NCI-H2227 treated with DMSO at 0.1 percent for 48 hours (cell line): Measurements from ENCODE around the gene NEB.
"Not testable (repeated sequence)": the region's sequence is repeated elsewhere in the genome, so short reads cannot be mapped to it uniquely, and the experiment has no call there.

Experiments used
- DNase-seq: peaks from one replicate; lab custom pipeline; 2025; lab: John Stamatoyannopoulos, UW

NEB gene

DNA sequence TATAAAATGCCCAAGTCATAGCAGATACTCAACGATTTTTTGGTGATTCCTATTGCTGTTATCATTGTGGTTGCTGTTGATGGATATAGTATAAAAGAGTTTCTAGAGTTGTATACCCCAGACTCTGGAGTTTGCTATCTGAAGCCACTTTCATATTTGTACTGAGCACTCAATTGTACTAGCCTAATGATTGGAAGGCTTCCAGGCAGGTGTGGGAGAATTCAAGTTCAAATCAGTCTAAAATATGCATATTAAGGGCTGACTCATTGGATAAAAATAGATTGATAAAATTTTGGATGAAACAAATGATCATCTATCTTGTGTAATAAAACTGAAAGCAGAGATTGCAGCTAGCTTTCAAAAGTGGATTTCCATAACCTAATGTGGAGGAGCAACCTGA lies 122.9 kb downstream of the NEB start:
- no peak for DNase-seq

DNA sequence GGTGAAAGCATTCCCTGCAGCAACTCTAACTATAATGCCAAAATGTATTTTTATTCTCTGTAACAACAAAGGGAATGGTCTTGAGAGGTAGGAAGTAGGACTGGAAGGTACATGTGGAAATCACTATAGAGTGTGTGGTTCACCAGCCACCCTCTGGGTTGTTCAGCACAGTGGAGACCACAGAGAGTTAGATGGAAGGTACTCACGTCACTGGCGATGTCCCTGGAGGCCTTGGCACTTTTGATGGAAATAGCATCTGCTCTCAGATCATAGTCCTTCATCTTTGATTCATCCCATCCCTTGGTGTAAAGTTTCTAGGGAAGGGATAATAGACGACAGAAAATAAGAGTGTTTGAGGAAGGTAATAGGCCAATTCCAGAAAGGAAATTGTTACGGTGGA lies 124.0 kb downstream of the NEB start:
- DNase-seq = no peak

DNA sequence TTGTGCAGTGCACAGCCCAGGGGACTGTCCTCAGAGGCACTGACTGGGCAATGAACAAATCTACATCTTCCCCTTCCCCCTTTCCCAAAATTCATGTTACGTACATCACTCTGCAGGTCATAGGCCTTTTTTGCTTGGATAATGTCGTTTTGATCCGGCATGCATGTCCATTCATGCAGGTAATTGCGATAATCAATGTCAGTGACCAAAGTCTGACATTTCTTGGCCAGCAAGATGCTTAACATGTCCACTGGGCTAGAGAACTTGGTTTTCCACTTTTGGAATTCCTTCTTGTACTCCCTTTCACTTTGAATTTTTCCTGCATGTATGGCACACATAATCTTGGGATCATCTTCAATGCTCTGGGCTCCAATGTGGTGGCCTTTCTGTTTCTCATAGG lies 124.6 kb downstream of the NEB start:
- no peak for DNase-seq

DNA sequence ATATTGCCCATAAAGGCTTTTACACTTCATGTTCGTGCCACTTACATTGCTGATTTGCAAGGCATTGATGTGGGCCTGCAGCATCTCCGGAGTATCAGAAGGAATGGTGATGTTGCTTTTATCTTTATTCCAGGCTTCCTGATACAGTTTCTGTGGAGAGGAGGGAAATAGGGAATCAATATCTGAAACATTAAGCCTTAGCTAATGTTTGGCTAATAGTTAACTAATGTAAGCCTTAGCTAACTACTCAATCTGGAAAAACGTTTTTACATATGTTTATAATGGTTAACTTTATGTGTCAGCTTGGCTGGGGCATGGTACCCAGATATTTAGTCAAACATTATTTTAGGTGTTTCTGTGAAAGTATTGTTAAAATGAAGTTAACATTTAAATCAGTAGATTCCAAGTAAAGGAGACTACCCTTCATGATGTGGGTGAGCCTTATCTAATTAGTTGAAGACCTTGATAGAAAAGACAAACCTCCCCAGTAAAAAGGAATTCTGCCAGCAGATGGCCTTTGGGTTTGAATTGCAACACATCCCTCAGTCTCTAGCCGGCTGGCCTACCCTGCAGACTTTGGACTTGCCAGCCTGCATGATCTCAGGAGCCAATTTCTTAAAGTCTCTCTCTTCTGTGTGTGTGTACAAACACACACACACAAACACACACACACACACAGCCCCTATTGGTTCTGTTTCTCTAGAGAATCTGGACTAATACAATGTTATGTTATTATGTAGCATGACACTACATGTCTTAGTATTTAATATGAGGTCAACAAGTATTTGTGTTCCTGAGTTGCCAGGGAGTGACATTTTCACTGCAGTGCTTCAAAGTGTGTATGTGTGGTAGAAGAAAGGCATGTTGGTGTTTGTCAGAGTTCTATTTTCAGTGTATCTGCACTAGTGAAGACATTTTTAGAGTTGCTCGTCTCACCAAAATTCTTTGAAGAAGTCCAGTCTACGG lies 126.5 kb downstream of the NEB start:
- not testable (repeated sequence) for DNase-seq

DNA sequence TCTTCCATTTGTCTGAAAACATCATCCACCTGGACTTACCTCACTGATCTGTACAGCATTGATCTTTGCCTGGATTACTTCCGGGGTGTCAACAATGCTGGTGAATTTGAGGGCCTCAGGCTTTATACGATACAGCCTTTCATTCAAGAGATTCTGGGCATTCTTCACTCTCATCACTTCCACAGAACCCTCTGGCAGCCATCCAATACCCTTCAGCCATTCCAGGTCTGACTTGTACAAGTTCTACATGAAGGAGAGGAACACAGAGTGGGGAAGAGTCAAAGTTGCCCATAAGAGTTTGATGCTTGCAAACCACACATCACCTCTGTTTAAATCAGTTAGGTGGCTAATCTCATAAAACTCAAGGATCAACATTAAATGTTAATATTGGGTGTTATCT lies 130.7 kb downstream of the NEB start:
- not testable (repeated sequence) for DNase-seq

DNA sequence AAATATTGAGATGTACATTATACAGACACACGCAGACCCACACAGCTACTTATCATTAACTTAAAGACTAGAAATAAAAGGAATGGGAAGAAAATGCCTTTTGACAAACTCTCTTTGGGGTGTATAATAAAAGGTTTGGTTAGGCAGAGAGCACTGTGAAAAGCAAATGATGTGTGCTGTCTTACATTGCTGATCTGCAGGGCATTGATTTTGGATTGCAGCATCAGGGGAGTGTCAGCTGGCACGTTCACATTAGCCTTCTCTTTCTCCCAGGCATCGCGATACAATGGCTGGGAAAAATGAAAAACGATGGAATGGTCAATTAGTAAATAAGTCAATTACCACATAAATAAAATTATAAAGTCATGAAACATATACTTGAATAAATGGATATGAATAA lies 131.9 kb downstream of the NEB start:
- DNase-seq = not testable (repeated sequence)

DNA sequence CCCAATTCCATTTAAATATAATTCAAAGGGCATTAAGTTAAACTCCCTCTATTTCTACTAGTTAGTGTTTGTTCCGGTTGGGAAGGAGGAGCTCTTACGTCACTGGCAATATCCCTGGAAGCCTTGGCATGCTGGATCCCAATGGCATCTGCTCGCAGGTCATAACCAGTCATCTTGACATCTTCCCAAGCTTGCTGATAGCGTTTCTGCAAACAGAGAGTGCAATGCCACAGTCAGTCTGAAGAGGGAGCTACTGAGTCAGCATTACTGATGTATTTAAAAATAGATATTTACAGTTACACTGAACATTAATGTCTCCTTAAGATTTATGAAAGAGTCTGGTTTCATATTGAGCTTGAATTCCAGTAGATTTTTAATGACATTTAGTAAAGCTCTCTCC lies 132.5 kb downstream of the NEB start:
- DNase-seq = not testable (repeated sequence)

DNA sequence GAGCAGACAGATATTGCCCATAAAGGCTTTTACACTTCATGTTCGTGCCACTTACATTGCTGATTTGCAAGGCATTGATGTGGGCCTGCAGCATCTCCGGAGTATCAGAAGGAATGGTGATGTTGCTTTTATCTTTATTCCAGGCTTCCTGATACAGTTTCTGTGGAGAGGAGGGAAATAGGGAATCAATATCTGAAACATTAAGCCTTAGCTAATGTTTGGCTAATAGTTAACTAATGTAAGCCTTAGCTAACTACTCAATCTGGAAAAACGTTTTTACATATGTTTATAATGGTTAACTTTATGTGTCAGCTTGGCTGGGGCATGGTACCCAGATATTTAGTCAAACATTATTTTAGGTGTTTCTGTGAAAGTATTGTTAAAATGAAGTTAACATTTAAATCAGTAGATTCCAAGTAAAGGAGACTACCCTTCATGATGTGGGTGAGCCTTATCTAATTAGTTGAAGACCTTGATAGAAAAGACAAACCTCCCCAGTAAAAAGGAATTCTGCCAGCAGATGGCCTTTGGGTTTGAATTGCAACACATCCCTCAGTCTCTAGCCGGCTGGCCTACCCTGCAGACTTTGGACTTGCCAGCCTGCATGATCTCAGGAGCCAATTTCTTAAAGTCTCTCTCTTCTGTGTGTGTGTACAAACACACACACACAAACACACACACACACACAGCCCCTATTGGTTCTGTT lies 137.2 kb downstream of the NEB start:
- not testable (repeated sequence) for DNase-seq

DNA sequence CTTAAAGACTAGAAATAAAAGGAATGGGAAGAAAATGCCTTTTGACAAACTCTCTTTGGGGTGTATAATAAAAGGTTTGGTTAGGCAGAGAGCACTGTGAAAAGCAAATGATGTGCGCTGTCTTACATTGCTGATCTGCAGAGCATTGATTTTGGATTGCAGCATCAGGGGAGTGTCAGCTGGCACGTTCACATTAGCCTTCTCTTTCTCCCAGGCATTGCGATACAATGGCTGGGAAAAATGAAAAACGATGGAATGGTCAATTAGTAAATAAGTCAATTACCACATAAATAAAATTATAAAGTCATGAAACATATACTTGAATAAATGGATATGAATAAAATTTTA lies 142.4 kb downstream of the NEB start:
- not testable (repeated sequence) for DNase-seq

DNA sequence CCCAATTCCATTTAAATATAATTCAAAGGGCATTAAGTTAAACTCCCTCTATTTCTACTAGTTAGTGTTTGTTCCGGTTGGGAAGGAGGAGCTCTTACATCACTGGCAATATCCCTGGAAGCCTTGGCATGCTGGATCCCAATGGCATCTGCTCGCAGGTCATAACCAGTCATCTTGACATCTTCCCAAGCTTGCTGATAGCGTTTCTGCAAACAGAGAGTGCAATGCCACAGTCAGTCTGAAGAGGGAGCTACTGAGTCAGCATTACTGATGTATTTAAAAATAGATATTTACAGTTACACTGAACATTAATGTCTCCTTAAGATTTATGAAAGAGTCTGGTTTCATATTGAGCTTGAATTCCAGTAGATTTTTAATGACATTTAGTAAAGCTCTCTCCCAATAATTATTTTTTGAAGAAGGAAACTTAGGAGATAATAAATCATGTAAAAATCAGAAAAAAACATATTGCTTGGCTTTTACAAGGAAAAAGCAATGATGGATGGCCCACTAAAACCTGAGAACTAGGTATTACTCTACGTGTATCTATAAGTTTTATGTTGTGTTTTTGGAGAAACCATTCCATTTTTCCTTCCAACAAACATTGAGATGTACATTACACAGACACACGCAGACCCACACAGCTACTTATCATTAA lies 142.9 kb downstream of the NEB start:
- not testable (repeated sequence) for DNase-seq

DNA sequence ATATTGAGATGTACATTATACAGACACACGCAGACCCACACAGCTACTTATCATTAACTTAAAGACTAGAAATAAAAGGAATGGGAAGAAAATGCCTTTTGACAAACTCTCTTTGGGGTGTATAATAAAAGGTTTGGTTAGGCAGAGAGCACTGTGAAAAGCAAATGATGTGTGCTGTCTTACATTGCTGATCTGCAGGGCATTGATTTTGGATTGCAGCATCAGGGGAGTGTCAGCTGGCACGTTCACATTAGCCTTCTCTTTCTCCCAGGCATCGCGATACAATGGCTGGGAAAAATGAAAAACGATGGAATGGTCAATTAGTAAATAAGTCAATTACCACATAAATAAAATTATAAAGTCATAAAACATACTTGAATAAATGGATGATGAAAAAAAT lies 153.0 kb downstream of the NEB start:
- not testable (repeated sequence) for DNase-seq

DNA sequence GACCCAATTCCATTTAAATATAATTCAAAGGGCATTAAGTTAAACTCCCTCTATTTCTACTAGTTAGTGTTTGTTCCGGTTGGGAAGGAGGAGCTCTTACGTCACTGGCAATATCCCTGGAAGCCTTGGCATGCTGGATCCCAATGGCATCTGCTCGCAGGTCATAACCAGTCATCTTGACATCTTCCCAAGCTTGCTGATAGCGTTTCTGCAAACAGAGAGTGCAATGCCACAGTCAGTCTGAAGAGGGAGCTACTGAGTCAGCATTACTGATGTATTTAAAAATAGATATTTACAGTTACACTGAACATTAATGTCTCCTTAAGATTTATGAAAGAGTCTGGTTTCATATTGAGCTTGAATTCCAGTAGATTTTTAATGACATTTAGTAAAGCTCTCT lies 153.6 kb downstream of the NEB start:
- not testable (repeated sequence) for DNase-seq

DNA sequence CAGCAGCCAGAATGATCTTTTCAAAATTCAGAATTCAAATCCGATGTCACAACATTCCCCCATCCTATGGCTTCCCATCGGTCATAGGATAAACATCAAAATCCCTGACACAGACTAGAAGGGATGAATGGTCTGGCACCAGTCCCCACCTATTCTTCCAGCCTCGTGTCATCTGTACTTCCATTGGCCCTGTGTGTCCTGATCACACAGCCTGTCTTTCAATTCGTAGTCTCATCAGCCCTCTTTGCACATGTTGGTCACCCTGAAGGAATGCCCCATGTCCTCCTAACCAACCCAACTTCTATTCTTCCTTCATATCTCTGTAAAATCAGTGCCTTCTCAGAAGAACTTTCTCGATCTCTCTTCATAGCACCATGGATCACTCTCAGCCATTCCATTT lies 157.2 kb downstream of the NEB start:
- DNase-seq = no peak

DNA sequence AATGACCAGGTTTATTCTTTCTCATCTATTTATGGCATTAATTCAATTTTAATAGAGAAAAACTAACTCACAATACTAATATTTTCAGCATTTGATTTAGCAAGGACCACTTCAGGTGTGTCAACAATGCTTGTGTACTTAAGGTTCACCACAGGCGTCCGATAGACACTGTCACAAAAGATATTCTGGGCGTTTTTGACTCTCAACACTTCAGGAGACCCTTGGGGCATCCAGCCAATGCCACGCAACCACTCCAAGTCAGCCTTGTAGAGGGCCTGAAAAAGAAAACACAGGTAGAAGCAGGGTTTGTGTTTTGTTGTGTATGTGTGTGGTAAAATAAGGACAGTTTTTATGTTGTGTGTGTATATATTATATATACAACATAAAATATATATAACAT lies 158.2 kb downstream of the NEB start:
- DNase-seq = no peak

DNA sequence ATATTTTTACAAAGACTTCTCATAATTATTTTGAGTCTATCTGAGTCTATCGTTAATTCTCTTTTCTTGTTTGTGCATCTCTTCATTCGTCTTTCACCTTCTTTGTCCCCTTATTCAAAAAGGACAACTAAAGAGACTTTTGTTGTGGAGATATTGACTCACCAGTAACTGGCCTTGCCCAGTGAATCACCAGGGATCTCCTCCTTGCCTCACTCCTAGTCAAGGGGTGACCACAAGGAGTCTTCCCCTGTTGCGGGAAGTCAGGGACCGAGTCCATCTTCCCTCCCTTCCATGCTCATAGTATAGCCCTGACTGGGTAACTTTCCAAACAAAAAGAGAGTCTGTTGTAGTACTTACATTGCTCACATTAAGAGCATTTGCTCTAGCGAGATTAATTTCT lies 158.9 kb downstream of the NEB start:
- no peak for DNase-seq

DNA sequence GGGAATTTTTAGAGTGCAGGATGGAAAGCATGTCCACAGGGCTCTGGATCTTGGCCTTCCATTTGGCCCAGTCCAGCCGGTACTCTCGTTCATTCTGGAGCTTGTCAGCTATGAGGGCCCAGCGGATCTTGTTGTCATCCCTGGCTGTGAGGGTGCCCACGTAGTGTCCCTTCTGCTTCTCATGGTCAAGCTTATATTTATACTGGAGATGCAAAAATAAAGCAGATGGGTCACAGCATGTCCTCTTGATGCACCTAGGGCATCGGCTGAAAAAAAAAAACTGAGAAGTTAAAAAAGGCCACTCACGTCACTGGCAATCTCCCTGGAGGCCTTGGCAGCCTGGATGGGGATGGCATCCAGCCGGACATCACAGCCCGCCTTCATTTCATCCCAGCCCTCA lies 164.1 kb downstream of the NEB start:
- DNase-seq = no peak

DNA sequence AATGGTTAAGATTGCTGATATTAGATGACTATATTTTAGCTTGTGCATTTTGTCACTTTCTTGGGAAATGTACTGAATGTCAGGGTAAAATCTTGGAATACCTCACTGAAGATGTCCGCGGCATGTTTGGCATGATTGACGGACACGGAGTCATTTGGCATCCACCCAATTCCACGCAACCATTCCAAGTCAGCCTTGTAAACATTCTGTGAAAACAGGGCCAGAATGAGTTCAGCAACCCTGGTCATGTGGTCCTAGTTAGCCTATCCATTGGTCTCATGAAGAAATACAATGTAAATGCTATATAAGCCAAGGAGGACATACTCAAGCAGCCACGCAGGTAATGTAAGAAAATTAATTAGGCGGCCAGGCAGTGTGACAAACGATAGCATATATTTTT lies 165.1 kb downstream of the NEB start:
- DNase-seq = no peak

DNA sequence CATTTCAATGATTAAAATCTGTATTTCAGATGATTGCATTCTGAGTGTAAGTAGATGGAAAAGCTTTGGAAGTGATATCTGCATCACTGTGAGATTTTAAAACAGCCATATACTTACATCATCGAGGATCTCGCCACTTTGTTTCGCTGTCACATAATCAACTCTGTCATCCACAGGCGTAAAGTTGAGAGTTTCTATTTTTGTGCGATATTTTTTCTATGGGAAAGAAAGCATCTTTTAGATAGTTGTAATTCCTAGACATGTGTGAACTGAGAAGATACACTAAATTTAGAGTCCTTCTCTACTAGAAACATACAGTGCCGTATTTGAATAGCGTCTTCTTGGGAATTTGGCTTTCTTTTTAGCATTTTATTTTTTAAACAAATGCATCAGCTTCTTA lies 165.8 kb downstream of the NEB start:
- no peak for DNase-seq

DNA sequence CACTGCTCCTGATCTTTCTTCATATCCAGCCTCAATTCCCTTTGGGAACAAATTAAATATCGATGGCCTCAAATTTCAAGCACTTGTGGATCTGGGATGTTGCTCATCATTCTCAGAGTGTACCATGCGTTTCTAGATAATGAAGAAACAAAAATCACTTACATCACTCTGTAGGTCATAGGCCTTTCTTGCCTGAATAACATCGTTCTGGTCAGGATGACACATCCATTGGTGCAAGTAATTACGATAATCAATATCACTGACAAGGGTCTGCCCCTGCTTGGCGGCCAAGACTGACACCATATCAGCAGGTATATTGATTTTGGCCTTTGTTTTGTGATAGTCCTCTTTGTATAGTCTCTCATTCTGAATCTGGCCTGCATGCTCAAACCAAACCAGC lies 167.3 kb downstream of the NEB start:
- DNase-seq = no peak

DNA sequence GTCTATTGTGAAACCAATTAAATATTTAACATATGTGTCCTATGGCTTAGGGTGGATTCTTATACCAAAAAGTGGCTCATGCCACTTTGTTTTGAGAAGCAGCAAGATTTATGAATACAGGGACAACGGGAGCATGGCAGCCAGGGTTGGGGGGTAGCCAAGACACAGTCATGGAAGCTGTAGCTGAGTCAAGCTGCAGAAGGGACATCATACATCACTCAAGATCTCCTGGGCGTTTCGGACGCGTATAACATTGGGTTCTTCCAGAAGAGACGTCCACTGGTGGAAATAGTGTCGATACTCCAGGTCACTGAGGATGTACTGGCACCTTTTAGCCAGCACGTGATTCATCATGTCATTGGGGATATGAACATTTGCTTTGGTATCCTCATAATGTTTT lies 171.9 kb downstream of the NEB start:
- no peak for DNase-seq

DNA sequence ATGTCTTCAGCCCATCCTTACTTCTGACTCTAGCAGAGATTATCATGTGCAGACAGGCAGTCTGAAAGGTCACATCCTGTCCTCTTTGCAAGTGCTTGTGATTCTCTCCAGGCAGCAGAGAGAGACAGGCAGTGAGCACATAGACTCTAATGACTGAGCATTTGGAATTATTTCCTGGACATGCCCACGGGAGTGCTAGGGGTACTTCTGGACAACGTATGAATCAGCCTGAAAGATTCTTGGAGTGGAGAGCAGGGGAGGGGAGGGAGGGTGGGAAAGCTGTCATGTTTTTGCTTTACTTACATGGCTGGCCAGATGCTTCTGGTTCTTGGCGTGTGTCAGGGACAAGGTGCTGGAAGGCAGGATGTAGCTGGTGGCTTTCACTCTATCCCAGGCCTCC lies 174.0 kb downstream of the NEB start:
- DNase-seq = peak; percentile 66

DNA sequence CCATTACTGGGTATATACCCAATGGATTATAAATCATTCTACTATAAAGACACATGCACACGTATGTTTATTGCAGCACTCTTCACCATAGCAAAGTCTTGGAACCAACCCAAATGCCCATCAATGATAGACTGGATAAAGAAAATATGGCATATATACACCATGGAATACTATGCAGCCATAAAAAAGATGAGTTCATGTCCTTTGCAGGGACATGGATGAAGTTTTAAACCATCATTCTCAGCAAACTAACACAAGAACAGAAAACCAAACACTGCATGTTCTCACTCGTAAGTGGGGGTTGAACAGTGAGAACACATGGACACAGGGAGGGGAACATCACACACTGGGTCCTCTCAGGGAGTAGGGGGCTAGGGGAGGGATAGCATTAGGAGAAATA lies 174.8 kb downstream of the NEB start:
- DNase-seq = not testable (repeated sequence)

DNA sequence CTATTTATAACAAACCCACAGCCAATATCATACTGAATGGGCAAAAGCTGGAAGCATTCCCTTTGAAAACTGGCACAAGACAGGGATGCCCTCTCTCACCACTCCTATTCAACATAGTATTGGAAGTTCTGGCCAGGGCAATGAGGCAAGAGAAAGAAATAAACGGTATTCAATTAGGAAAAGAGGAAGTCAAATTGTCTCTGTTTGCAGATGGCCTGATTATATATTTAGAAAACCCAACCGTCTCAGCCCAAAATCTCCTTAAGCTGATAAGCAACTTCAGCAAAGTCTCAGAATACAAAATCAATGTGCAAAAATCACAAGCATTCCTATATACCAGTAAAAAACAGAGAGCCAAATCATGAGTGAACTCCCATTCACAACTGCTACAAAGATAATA lies 176.4 kb downstream of the NEB start:
- DNase-seq = not testable (repeated sequence)
